Calu3 (cell line): ENCODE measurements around the gene FGD3. TPM values are rescaled to one million over a fixed set of nuclear protein-coding genes. Genes with fewer than 3 reads are reported as not detected.

ENCODE experiments used
- BruUV-seq: library from RNA; stranded (reverse); fragments of 400-500 nt; replicated peaks from 2 replicates; lab custom pipeline; 2021; lab: Mats Ljungman, UMichigan
- CTCF ChIA-PET: fragments of 300-600 bp; sonication (Branson Sonifier 250); formaldehyde crosslinking; loops from one replicate; lab custom pipeline; 2022; ENCODE audit warnings: antibody characterized with exemption; lab: Charles Lee
- DNase-seq: peaks from one replicate; pipeline ENCODE4 v3.0.0; 2022
- H3K27ac Mint-ChIP-seq: one replicate; pipeline ENCODE4 v1.8.0; 2022; ENCODE audit warnings: mixed read lengths; ENCODE audit not compliant: unreplicated experiment
- H3K27me3 Mint-ChIP-seq: one replicate; pipeline ENCODE4 v1.8.0; 2022; ENCODE audit warnings: mixed read lengths; ENCODE audit not compliant: unreplicated experiment
- H3K36me3 Mint-ChIP-seq: one replicate; pipeline ENCODE4 v1.8.0; 2022; ENCODE audit warnings: mild to moderate bottlenecking, moderate library complexity, mixed read lengths; ENCODE audit not compliant: insufficient read depth, unreplicated experiment
- H3K4me1 Mint-ChIP-seq: one replicate; pipeline ENCODE4 v1.8.0; 2022; ENCODE audit warnings: mild to moderate bottlenecking, low read depth, mixed read lengths; ENCODE audit not compliant: unreplicated experiment
- H3K4me3 Mint-ChIP-seq: one replicate; pipeline ENCODE4 v1.8.0; 2022; ENCODE audit warnings: mild to moderate bottlenecking, low read depth, moderate library complexity, mixed read lengths; ENCODE audit not compliant: unreplicated experiment
- H3K9me3 Mint-ChIP-seq: one replicate; pipeline ENCODE4 v1.8.0; 2022; ENCODE audit warnings: low read depth, mixed read lengths; ENCODE audit not compliant: unreplicated experiment
- CTCF ChIP-seq: fragments of 200-600 bp; IDR thresholded peaks from one replicate; pipeline ENCODE4 v1.8.0; 2022; ENCODE audit warnings: antibody characterized with exemption; ENCODE audit not compliant: unreplicated experiment
- intact Hi-C: fragments of 100-400 bp; cut with micrococcal nuclease; formaldehyde crosslinking; loops from one replicate; pipeline ENCODE4 v1.10.0; 2022; ENCODE audit not compliant: unreplicated experiment
- total RNA-seq: library from RNA; stranded (reverse); gene quantifications from 2 replicates; pipeline ENCODE4 v1.2.3, GENCODE V29; 2022

The FGD3 gene
- total RNA-seq, 1 experiment from 2014 or later = 3.1 TPM

GRCh38 chr9:93008457-93008856 lies 61.1 kb downstream of the FGD3 start:
- Mint-ChIP-seq H3K4me3 (no peak overlapping the region), H3K27me3 (no peaks in the 10 kb centered on the region), H3K36me3 (no peaks in the 10 kb centered on the region), H3K4me1 (no peaks in the 10 kb centered on the region), H3K9me3 (no peaks in the 10 kb centered on the region), H3K27ac (no peak overlapping the region)
- CTCF ChIA-PET = no interaction called here
- TF ChIP-seq CTCF = no peak
- BruUV-seq = no TSS peak
- no peak for DNase-seq
- intact Hi-C loops = no loop called here

GRCh38 chr9:93009337-93010015 lies 62.2 kb downstream of the FGD3 start:
- H3K27ac Mint-ChIP-seq = no peak overlapping the region
- no peak for DNase-seq
- intact Hi-C loops = no loop called here
- TF ChIP-seq CTCF = no peak
- H3K4me3 Mint-ChIP-seq = no peak overlapping the region
- no peaks in the 10 kb centered on the region for H3K36me3 Mint-ChIP-seq
- H3K4me1 Mint-ChIP-seq = no peaks in the 10 kb centered on the region
- no peaks in the 10 kb centered on the region for H3K27me3 Mint-ChIP-seq
- H3K9me3 Mint-ChIP-seq = no peaks in the 10 kb centered on the region
- CTCF ChIA-PET = interaction anchor here (0.6 kb wide), 1 partner anchor 19 kb away, joined by 3 read pairs; no protein-coding TSS in a partner anchor
- BruUV-seq = no TSS peak

GRCh38 chr9:93010056-93010455 lies 62.7 kb downstream of the FGD3 start:
- TF ChIP-seq CTCF = no peak
- no peak for DNase-seq
- no TSS peak for BruUV-seq
- intact Hi-C loops = no loop called here
- CTCF ChIA-PET = interaction anchor here (0.6 kb wide), 1 partner anchor 19 kb away, joined by 3 read pairs; no protein-coding TSS in a partner anchor
- Mint-ChIP-seq H3K27me3 (no peaks in the 10 kb centered on the region), H3K27ac (no peak overlapping the region), H3K4me1 (no peaks in the 10 kb centered on the region), H3K9me3 (no peaks in the 10 kb centered on the region), H3K4me3 (no peak overlapping the region), H3K36me3 (no peaks in the 10 kb centered on the region)

GRCh38 chr9:93010704-93011103 lies 63.4 kb downstream of the FGD3 start:
- no peak for TF ChIP-seq CTCF
- no TSS peak for BruUV-seq
- H3K27ac Mint-ChIP-seq = no peak overlapping the region
- DNase-seq = no peak
- no peaks in the 10 kb centered on the region for H3K36me3 Mint-ChIP-seq
- intact Hi-C loops = no loop called here
- H3K27me3 Mint-ChIP-seq = no peaks in the 10 kb centered on the region
- H3K4me1 Mint-ChIP-seq = no peaks in the 10 kb centered on the region
- H3K9me3 Mint-ChIP-seq = no peaks in the 10 kb centered on the region
- CTCF ChIA-PET = no interaction called here
- no peak overlapping the region for H3K4me3 Mint-ChIP-seq
